Stimulated activated CD8-positive, alpha-beta memory T cell treated with anti-CD3 and anti-CD28 coated beads, Interleukin-4, amount 100 ng/mL, for 1 hour (primary cell): ENCODE results near the gene PHF19.

Experiments
- DNase-seq, 2 donors: peaks; one replicate each; pipeline ENCODE4 v3.0.0-alpha.2; 2020; ENCODE audit warnings: low read depth in 2 of 2, low spot score in 1 of 2

PHF19 gene

GRCh38 chr9:120874226-120875194 is 2.5 kb downstream of the PHF19 start:
- DNase-seq, result no peak

- no peak for DNase-seq
These were observed 3.5 kb downstream of the PHF19 start for GRCh38 chr9:120873512-120873911.

- no peak for DNase-seq
These were observed 4.0 kb downstream of the PHF19 start for GRCh38 chr9:120872791-120873502.

- DNase-seq, result no peak
These were observed 6.8 kb downstream of the PHF19 start for GRCh38 chr9:120870206-120870605.

- DNase-seq, result no peak
These were observed 7.3 kb downstream of the PHF19 start for GRCh38 chr9:120869726-120870125.

DNA sequence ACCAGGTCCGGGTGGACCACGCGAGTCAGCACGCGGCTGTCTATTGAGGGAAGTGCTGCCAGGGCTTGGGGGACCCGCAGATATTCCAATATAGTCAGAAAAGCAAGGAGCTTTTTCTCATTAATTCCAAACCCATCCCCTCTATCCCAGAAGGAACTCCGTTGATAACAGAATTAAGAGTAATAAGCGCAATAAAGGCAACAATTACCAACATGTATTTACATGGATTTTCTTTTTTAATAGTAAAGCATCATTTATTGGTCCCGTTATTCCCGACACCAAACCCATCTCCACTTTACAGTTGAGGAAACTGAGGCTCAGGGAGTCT is 7.7 kb downstream of the PHF19 start:
- DNase-seq, result no peak

DNA sequence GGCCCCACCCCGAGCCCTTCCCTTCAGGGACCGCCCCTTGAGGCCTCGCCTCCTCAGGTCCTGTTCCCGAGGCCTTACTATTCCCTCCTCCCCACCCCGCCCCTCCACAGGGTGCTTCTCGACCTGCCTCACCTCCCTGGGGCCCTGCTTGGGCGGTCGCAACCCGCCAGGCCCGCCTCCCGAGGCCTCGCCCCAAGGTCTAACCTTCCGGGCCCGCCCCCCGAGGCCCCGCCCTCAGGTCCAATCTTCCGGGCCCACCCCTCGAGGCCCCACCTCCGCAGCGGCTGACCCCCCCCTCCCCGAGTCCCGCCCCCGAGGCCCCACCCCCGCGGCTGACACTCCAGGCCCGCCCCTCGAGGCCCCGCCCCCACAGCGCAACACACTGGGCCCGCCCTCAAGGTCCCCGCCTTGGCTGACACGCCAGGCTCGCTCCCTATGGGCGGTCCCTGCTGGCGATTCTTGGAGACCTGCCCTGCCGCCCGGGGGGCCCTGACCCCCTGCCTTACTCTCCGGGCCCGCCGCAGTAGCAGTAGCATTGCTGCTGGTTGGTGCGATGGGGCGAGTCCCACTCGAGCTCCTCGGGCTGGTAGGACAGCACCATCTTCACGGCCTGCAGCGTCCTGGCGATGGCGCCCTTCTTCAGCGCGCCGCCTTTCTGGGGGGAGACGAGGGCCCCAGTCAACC is 8.2 kb downstream of the PHF19 start:
- DNase-seq, result peak; percentile 96

DNA sequence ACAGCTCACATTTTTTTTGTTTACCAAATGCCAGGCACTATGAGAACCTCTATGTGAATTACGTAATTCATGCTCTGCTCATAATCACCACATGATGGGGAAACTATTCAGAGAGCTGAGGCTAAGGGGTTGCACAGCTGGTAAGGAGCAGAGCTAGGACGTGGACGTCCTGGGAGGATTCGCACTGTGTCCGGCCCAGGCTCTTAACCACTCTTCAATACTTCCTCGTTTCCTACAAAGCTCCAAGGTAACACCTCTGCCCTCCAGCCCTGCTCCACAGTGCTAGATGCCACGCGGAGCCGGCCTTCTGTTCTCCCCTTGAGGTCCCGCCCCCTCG is 8.7 kb downstream of the PHF19 start:
- DNase-seq, result no peak

DNA sequence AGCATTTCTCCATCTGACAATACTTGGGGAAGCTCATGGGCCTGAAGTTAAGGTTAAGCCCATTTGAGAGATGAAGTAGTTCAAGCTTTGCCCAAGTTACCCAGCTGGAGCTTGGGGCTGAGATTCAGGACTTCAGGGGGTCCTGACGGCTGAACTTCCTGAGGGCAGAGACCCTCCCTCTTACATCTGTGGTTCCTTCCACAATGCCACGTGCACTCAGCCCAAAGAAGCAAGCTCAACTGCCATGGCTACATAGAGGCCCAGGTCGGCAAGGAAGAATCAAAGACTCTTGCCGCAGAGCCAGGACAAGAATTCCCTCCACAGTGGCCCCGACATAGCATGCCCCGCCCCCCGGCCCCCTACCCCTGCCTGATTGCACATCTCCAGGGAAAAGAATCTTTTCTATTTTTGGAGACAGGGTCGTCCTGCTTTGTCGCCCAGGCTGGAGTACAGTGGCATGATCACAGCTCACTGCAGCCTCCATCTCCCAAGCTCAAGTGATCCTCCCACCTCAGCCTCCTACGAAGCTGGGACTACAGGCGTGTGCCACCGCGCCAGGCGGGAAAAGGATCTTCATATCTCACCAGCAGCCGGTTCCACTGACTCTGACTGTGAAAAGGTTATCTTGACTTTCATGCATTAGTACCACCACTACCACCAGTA is 9.2 kb downstream of the PHF19 start:
- no peak for DNase-seq

GRCh38 chr9:120866651-120867050 is 10.3 kb downstream of the PHF19 start:
- no peak for DNase-seq

- DNase-seq, result no peak
These were observed 11.2 kb downstream of the PHF19 start for GRCh38 chr9:120865809-120866208.

DNA sequence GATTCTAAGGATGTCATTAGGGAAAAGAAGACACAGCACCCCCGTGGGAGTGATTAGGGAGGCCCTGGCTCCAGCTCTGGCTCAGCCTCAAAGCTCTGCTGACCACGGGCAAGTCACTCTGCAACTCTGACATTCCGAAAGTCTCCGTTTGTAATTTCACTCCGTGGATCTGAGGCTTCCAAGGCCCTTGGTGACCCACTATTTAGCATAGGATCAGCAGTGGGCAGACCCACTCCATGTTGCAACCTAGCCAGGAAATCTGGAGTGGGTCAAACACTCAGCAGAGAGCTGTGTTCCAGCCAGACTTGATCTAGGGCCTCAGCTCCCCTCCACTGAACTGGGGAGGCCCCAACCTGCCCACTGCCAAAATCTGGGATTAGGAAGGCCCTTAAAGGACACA is 11.8 kb downstream of the PHF19 start:
- no peak for DNase-seq

GRCh38 chr9:120864719-120865118 is 12.3 kb downstream of the PHF19 start:
- no peak for DNase-seq

DNA sequence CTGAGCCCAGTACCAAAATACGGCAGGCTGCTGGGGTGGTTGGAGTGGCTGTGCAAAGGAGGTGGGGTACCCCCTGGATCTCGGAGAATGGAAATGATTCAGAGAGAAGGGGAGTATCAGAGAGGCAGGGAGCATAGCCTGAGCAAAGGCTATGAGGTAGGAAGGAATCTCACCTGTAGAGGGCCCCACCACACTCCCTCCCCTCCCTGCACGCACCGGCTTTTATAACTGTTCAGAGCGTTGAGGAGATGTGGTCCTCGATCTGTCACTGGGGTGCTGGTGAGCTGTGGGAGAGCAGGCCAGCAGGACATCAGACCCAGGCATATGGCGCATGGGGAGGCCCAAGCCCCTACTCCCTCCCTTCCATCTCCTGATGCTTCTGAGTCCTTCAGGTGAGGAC is 13.2 kb downstream of the PHF19 start:
- DNase-seq, result no peak

GRCh38 chr9:120862452-120862851 is 14.5 kb downstream of the PHF19 start:
- DNase-seq, result no peak

DNA sequence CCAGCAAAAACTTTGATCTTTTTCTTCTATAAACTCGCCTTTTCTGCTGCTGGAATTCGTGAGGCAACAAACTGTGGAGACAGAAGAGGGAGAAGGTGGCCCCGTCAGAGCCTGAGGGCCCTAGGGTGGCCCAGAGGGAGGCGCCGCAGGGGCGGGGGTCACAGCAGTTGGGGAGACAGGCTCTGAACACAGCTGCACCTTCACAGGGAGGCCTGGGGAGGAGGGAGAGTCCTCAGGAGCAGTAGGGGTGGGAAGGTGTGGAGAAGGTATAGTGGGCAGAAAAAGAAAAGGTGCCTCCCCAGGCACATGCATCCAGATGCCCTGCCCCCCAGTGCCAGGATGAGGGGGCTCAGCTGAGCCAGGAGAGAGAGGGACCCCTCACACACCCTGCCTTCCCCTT is 15.1 kb downstream of the PHF19 start:
- DNase-seq, result no peak

GRCh38 chr9:120860083-120860482 is 16.9 kb downstream of the PHF19 start:
- DNase-seq, result no peak

DNA sequence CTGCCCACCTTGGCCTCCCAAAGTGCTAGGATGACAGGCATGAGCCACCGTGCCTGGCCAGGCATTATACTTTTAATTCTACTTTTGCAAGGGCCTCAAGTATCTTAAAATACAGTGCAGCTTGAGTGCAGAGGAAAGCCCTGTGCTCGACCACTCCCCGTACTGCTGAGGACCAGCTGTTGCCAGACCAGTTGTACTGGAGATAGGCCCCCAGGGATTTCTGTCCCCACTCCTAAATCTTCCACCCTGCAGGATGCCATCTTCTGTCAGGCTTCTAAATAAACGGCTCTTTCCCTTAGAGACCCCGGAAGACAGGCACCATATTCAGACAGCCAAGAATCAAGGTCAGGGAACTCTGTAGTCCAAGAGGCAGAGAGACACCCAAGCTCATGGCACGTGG is 17.6 kb downstream of the PHF19 start:
- no peak for DNase-seq

- DNase-seq, result no peak
These were observed 19.1 kb downstream of the PHF19 start for GRCh38 chr9:120857902-120858301.

GRCh38 chr9:120857481-120857880 is 19.5 kb downstream of the PHF19 start:
- no peak for DNase-seq

DNA sequence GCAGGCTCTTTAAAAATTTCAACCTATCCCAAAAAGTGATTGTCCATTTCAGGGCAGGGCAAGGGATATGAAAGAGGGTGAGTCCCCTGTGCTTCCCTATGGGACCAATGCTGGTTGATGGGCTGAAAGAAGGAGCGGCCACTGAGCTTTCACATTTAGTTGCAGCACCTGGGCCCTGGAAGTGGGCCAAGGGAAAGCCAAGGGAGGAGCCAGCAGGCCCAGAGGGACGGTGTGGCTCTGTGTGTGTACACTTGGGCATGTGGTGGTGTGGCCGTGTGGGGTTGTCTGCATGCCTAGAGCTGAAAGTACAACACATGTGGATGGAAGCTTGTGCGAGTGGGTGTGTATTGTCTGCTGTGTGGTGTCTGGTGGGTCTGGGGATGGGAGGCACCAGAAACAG is 20.3 kb downstream of the PHF19 start:
- DNase-seq, result no peak
